NCI-H1417 treated with DMSO at 0.1 percent for 48 hours (cell line): Measurements from ENCODE around the gene C12orf56.
"Not testable (repeated sequence)": the region's sequence is repeated elsewhere in the genome, so short reads cannot be mapped to it uniquely, and the experiment has no call there.

Experiments used
- DNase-seq: peaks from one replicate; lab custom pipeline; 2025; lab: John Stamatoyannopoulos, UW

C12orf56 gene

GRCh38 chr12:64236549-64236948 lies 154.0 kb downstream of the C12orf56 start:
- DNase-seq = no peak

- DNase-seq = no peak
These were observed 158.4 kb downstream of the C12orf56 start for GRCh38 chr12:64232196-64232595.

- no peak for DNase-seq
These were observed 160.8 kb downstream of the C12orf56 start for GRCh38 chr12:64229796-64230195.

- no peak for DNase-seq
These were observed 161.3 kb downstream of the C12orf56 start for GRCh38 chr12:64229240-64229639.

- DNase-seq = no peak
These were observed 164.9 kb downstream of the C12orf56 start for GRCh38 chr12:64225626-64226025.

GRCh38 chr12:64222009-64222765 lies 168.4 kb downstream of the C12orf56 start, which contains the start of gene KICS2:
Gene KICS2, minus strand, starts transcription at chr12:64222296. Its CDS starts 59 bp downstream, at chr12:64222237.
- DNase-seq = peak; percentile 32

GRCh38 chr12:64221651-64222008 lies 168.9 kb downstream of the C12orf56 start:
- DNase-seq = no peak

GRCh38 chr12:64220046-64220445 lies 170.5 kb downstream of the C12orf56 start:
- DNase-seq = no peak

GRCh38 chr12:64219145-64219544 lies 171.4 kb downstream of the C12orf56 start:
- no peak for DNase-seq

- DNase-seq = no peak
These were observed 172.0 kb downstream of the C12orf56 start for GRCh38 chr12:64218597-64218996.

- not testable (repeated sequence) for DNase-seq
These were observed 172.9 kb downstream of the C12orf56 start for GRCh38 chr12:64217643-64218042.

- DNase-seq = no peak
These were observed 174.3 kb downstream of the C12orf56 start for GRCh38 chr12:64216239-64216638.
